Neural progenitor cell (in vitro differentiated cells): ENCODE measurements around the gene BCL2L14. TPM values are rescaled to one million over a fixed set of nuclear protein-coding genes. Genes with fewer than 3 reads are reported as not detected.

Source experiments
- DNase-seq: peaks from one replicate; pipeline ENCODE4 v3.0.0-alpha.2; 2016; ENCODE audit warnings: low spot score
- H2AFZ ChIP-seq: fragments of 200-600 bp; sonication (generic); replicated peaks from 2 replicates; pipeline ENCODE4 v1.6.1; 2016; ENCODE audit warnings: antibody characterized with exemption
- H3F3A ChIP-seq: fragments of 200-600 bp; sonication (generic); 2 replicates; pipeline ENCODE4 v1.6.1; 2016; ENCODE audit warnings: antibody characterized with exemption, low read depth
- H3K27ac ChIP-seq: fragments of 200-600 bp; sonication (generic); 2 replicates; pipeline ENCODE4 v1.5.1; 2016; ENCODE audit warnings: mild to moderate bottlenecking
- H3K27me3 ChIP-seq: fragments of 200-600 bp; sonication (generic); 2 replicates; pipeline ENCODE4 v1.6.1; 2016; ENCODE audit warnings: mild to moderate bottlenecking, moderate library complexity
- H3K36me3 ChIP-seq: fragments of 200-600 bp; sonication (generic); 2 replicates; pipeline ENCODE4 v1.5.1; 2016
- H3K4me1 ChIP-seq: fragments of 200-600 bp; sonication (generic); 2 replicates; pipeline ENCODE4 v1.6.1; 2016; ENCODE audit warnings: mixed run types
- H3K4me2 ChIP-seq: fragments of 200-600 bp; sonication (generic); 2 replicates; pipeline ENCODE4 v1.6.1; 2016
- H3K4me3 ChIP-seq: fragments of 200-600 bp; sonication (generic); 2 replicates; pipeline ENCODE4 v1.5.1; 2016
- H3K79me2 ChIP-seq: fragments of 200-600 bp; sonication (generic); 2 replicates; pipeline ENCODE4 v1.6.1; 2016; ENCODE audit warnings: low read depth
- H3K9ac ChIP-seq: fragments of 200-600 bp; sonication (generic); 2 replicates; pipeline ENCODE4 v1.6.1; 2016
- H3K9me3 ChIP-seq: fragments of 200-600 bp; sonication (generic); 2 replicates; pipeline ENCODE4 v1.5.1; 2016; ENCODE audit warnings: low read depth
- H4K20me1 ChIP-seq: fragments of 200-600 bp; sonication (generic); 2 replicates; pipeline ENCODE4 v1.6.1; 2016; ENCODE audit warnings: low read depth
- H3K27ac Mint-ChIP-seq: 3 replicates; pipeline ENCODE4 v1.8.0; 2021; ENCODE audit warnings: mixed read lengths
- H3K27me3 Mint-ChIP-seq: 2 replicates; pipeline ENCODE4 v1.8.0; 2022; ENCODE audit warnings: low read depth, mild to moderate bottlenecking, inconsistent platforms, moderate library complexity, mixed read lengths; ENCODE audit not compliant: insufficient read depth
- H3K36me3 Mint-ChIP-seq: 3 replicates; pipeline ENCODE4 v1.8.0; 2021; ENCODE audit warnings: mixed read lengths
- H3K4me1 Mint-ChIP-seq: 3 replicates; pipeline ENCODE4 v1.8.0; 2021; ENCODE audit warnings: mixed read lengths
- H3K4me3 Mint-ChIP-seq: 3 replicates; pipeline ENCODE4 v1.8.0; 2021; ENCODE audit warnings: mild to moderate bottlenecking, moderate library complexity, mixed read lengths
- H3K9me3 Mint-ChIP-seq: 3 replicates; pipeline ENCODE4 v1.8.0; 2020; ENCODE audit warnings: mixed read lengths
- CTCF ChIP-seq: fragments of 200-600 bp; sonication (generic); IDR thresholded peaks from 2 replicates; pipeline ENCODE4 v1.5.1; 2017; ENCODE audit warnings: antibody characterized with exemption, mild to moderate bottlenecking
- EZH2 ChIP-seq: fragments of 200-600 bp; sonication (generic); IDR thresholded peaks from 2 replicates; pipeline ENCODE4 v1.6.1; 2017; ENCODE audit warnings: antibody characterized with exemption, mild to moderate bottlenecking, moderate library complexity
- EZH2phosphoT487 ChIP-seq: fragments of 200-600 bp; sonication (generic); IDR thresholded peaks from 2 replicates; pipeline ENCODE4 v1.6.1; 2017; ENCODE audit warnings: antibody characterized with exemption
- total RNA-seq: library from RNA; depleted of rRNA; stranded (reverse); fragments of >200 nt; gene quantifications from 2 replicates; pipeline ENCODE4 v1.2.3, GENCODE V29; 2015; ENCODE audit warnings: low replicate concordance

BCL2L14 gene
- total RNA-seq, 1 donor from 2014 or later, result not detected

GRCh38 chr12:12098691-12099015 lies 27.9 kb downstream of the BCL2L14 start:
- no peaks in the 10 kb centered on the region for H3K79me2 ChIP-seq
- no peak overlapping the region for H3K27ac ChIP-seq
- no peaks in the 10 kb centered on the region for H3K4me1 ChIP-seq
- H3K36me3 ChIP-seq, result no peaks in the 10 kb centered on the region
- no peak overlapping the region for H3K4me3 ChIP-seq
- Mint-ChIP-seq H3K4me3 (no peak overlapping the region), H3K9me3 (no peaks in the 10 kb centered on the region), H3K4me1 (no peaks in the 10 kb centered on the region), H3K27ac (no peak overlapping the region), H3K36me3 (peaks cover 15% of the 10 kb centered on the region), H3K27me3 (no peaks in the 10 kb centered on the region)
- H2AFZ ChIP-seq, result no peak overlapping the region
- no peaks in the 10 kb centered on the region for H3K27me3 ChIP-seq
- TF ChIP-seq CTCF (no peak), EZH2 (no peak)
- no peak overlapping the region for H3K4me2 ChIP-seq
- H3K9ac ChIP-seq, result no peak overlapping the region
- no peaks in the 10 kb centered on the region for H3K9me3 ChIP-seq
- H4K20me1 ChIP-seq, result no peaks in the 10 kb centered on the region
- no peak for DNase-seq
- no peaks in the 10 kb centered on the region for H3F3A ChIP-seq

- Mint-ChIP-seq H3K4me3 (no peak overlapping the region), H3K27ac (no peak overlapping the region), H3K36me3 (peaks cover 15% of the 10 kb centered on the region), H3K9me3 (no peaks in the 10 kb centered on the region), H3K27me3 (no peaks in the 10 kb centered on the region), H3K4me1 (no peaks in the 10 kb centered on the region)
- Histone ChIP-seq H3K27me3 (no peaks in the 10 kb centered on the region), H3K79me2 (no peaks in the 10 kb centered on the region), H3K4me2 (no peak overlapping the region), H3K9me3 (no peaks in the 10 kb centered on the region), H4K20me1 (no peaks in the 10 kb centered on the region), H3F3A (no peaks in the 10 kb centered on the region), H3K9ac (no peak overlapping the region), H3K4me3 (no peak overlapping the region), H3K36me3 (no peaks in the 10 kb centered on the region), H2AFZ (no peak overlapping the region), H3K4me1 (no peaks in the 10 kb centered on the region), H3K27ac (no peak overlapping the region)
- DNase-seq, result no peak
- TF ChIP-seq EZH2phosphoT487 (no peak), EZH2 (no peak), CTCF (no peak)
Measured at GRCh38 chr12:12099102-12099501, 28.4 kb downstream of the BCL2L14 start.

- Histone ChIP-seq H2AFZ (no peak overlapping the region), H3K4me2 (no peak overlapping the region), H3K27me3 (no peaks in the 10 kb centered on the region), H3K36me3 (no peaks in the 10 kb centered on the region), H3K9me3 (no peaks in the 10 kb centered on the region), H3K9ac (no peak overlapping the region), H3K27ac (no peak overlapping the region), H3F3A (no peaks in the 10 kb centered on the region), H3K4me3 (no peak overlapping the region), H3K4me1 (no peaks in the 10 kb centered on the region), H3K79me2 (no peaks in the 10 kb centered on the region), H4K20me1 (no peaks in the 10 kb centered on the region)
- Mint-ChIP-seq H3K4me3 (no peak overlapping the region), H3K4me1 (no peaks in the 10 kb centered on the region), H3K36me3 (peaks cover 31% of the 10 kb centered on the region), H3K27ac (no peak overlapping the region), H3K9me3 (peaks cover 20% of the 10 kb centered on the region), H3K27me3 (no peaks in the 10 kb centered on the region)
- TF ChIP-seq CTCF, result no peak
- DNase-seq, result no peak
Measured at GRCh38 chr12:12107678-12108077, 36.9 kb downstream of the BCL2L14 start.
